KG1 (cell line): Measurements from ENCODE around the gene EXOC6B.

Experiments
- DNase-seq: peaks from one replicate; lab custom pipeline; 2025; lab: John Stamatoyannopoulos, UW

Gene EXOC6B

DNA sequence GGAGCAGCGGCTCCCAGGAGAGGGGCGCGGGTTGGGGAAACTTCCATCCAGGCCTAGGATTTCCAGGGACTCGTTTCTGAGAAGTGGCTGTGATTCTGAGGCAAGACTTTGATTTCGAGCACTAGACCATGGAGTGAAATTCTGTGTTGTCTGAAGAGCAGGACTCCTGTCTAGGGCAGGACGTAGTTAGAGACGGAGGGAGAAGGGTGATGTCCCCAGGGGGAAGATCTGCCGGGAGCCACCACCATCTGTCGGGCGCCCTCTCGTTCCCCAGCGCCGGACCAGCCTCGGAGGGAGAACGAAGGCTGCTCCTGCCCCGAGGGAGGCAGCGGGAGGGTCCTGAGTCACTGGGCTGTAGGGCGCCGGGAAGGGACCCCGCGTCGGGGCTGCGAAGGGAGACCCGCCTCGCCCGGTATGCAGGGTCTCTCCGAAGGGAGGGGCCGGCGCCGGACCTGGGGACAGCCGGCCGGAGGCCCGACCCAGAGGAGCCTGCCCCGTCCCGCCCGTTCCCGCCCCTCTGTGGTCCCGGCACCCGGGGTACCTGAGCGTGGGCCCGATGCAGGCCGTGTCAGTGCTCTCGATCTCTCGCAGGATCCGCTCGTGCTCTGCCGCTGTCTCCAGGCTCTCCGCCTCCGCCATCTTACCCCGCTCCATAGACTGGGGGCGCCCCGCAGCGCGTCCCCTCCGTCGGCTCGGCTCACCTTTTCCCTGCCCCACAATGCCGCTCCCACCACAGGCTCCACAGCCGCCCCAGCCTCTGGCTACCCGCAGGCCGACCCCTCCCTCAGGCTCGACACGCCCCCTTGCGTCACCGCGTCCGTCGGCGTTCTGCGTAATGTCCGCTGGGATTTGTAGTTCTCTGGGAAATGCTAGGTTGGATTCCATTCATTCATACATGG, at the start of gene EXOC6B:
Gene EXOC6B, minus strand, starts transcription at position 777 of the 899 bp plus-strand sequence.
- peak; percentile 58 for DNase-seq

DNA sequence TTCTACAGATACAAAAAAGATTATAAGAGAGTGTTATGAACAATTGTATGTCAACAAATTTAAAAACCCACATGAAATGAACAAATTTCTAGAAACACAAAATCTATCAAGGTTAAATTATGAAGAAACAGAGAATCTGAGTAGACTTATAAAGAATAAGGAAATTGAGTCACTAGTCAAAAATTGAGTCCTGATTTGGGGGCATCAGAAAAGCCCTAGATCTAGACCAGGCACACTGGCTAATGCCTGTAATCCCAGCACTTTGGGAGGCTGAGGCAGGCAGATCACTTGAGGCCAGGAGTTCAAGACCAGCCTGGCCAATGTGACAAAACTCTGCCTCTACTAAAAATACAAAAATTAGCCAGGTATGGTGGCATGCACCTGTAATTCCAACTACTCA, 46.0 kb upstream of the EXOC6B start:
- DNase-seq: no peak

GRCh38 chr2:72871060-72871459, 45.2 kb upstream of the EXOC6B start:
- DNase-seq: no peak

DNA sequence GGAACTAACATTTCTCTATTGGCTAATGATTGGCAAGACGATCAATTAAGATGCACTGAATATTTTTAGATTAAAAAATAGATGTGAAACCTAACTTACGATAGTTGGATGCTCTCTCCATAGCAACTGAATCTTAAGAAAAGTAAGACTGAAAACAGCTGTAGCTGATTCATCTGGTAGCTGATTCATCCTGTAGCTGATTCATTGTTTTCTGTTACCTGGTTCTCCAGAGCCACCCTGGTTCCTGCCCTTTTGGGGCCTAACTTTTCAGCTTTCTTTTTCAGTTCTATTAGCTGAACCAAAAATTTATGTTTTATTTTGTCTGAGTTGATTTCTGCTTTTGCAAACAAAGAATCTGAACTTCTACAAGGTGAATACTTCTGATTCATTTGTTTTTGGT, 38.7 kb upstream of the EXOC6B start:
- no peak for DNase-seq

- no peak for DNase-seq
These were observed 37.2 kb upstream of the EXOC6B start for GRCh38 chr2:72863046-72863445.

GRCh38 chr2:72862239-72862988, 36.6 kb upstream of the EXOC6B start:
- DNase-seq: peak; percentile 30

- peak; percentile 44 for DNase-seq
These were observed 34.0 kb upstream of the EXOC6B start for GRCh38 chr2:72859831-72860262.

GRCh38 chr2:72851333-72851732, 25.5 kb upstream of the EXOC6B start:
- no peak for DNase-seq

GRCh38 chr2:72849138-72849462, 23.3 kb upstream of the EXOC6B start:
- DNase-seq: no peak

DNA sequence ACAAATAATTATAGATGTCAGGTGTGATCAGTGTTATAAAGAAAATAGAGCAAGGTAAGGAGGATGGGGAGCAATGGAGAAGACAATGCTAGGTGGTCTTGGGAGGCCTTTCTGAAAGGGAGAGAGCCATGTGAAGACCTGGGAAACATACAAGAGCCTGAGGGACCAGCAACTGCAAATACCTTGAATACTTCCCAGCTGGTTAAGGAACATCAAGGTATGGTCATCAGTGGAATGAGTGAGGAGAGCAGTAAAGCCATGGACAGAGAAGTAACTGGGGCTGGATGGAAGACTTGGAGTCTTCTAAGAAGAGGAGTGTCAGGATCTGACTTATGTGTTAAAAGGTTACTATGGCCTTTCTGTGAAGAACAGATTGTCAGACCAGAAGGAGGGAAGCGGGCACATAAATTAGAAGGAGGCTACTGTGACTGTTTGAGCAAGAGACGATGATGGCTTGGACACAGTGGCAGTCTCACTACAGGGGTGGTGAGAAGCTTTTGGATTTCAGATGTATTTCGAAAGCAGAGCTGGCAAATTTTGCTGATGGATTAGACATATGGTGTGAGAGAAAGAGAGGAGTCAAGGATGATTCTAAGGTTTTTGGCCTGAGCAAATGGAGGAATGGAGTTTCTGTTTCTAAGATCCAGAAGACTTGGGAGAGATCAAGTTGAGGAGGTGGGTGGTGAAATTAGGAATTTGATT, 22.8 kb upstream of the EXOC6B start:
- no peak for DNase-seq

DNA sequence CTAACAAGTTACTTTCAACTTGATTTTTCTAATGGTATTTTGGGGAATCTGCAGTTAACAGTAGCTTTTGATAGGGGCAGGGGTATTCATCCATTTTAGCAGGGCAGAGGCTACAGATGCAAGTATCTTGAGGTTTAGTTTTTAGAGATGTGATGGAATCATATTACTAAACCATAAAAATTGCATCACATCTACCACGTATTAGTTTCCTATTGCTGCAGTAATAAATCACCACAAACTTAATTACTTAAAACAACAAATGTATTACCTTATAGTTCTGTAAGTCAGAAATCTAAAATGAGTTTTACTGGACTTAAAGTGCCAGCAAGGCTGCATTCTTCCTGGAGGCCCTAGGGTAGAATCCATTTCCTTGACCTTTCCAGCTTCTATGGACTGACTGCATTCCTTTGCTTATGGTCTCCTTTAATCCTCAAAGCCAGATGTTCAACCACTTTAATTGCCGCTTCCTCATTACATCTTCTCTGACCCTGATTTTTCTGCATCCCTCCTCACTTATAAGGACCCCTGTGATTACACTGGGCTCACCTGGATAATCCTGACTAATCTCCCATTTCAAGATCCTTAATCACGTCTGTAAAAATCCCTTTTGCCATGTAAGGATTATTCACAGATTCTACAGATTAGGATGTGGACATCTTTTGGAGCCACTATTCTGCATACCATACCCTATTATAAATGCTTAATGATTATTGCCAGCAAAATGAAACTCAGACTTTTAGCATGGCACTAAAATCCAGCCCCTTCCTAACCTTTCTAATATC, 21.9 kb upstream of the EXOC6B start:
- no peak for DNase-seq

DNA sequence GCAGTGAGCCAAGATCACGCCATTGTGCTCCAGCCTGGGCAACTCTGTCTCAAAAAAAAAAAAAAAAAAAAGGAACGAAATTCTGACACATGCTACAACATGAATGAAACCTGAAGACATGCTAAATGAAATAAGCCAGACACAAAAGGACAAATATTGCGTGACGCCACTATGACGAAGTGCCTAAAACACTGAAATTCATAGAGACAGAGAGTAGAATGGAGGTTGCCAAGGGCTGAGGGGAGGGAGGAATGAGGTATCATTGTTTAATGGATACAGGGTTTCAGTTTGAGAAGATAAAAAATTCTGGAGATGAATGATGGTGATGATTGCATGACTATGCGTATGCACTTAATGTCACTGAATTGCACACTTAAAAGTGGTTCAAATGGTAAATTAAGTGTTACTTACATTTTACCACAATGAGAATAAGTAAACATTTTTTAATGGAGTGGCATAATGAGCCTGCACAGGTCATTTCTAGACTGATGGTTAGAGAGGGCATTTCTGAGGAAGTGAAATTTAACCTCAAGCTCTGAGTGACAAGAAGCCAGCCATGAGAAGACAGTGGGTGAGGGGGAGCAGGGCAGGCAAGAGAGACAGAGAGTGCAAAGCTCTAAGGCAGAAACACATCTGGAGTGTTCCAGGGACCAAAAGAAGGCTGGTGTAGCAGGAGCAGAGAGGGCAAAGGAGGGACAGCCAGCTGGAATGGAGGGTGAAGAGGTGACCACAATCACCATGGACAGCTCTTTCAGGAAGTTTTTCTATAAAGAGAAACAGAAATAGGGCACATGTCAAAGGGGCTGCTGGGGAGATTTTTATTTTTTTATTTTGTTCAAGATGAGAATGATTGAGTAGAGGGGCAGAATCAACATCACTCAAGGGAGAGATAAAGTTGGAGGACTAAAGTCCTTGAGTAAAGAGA, 20.6 kb upstream of the EXOC6B start:
- DNase-seq: no peak

DNA sequence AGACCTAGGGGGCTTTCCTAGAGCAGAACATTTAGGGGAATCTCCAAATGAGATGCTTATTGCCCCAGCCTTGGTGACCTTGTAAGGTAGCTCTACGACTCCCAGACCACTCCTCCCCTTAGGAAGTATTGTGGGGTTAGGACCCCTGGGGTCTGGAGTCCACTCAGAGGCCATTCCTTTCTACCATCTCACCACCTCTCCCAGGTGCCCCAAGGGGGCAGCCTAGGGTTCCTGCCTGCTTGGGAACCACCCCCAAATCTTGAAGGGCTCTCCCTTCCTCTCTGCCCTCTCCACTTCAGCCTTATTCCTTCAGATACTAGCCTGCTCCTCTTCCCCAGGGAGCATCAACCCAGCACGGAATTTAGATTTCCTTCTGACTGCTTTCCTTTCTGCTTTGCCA, 17.5 kb upstream of the EXOC6B start:
- no peak for DNase-seq

GRCh38 chr2:72841462-72842125, 15.8 kb upstream of the EXOC6B start:
- no peak for DNase-seq

GRCh38 chr2:72840066-72840465, 14.2 kb upstream of the EXOC6B start:
- no peak for DNase-seq

- DNase-seq: no peak
These were observed 11.3 kb upstream of the EXOC6B start for GRCh38 chr2:72837171-72837570.

DNA sequence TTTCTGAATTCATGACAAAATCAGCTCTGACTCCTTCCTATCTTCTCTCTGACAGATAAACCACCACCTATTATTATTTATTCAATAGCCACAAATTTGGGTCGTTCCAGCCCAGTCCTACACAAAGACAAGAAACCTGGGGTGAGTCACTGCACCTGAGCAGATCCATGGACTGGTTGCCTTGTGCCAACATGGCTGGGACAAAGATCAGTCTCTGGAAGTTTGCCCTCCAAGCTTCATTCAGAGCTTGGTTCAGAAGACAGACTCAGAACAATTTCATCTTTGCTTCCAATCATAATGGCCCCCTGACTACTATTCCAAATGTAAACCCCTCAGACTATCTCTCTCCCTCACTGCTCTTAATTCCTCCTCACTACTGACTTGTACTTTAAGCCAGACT, 9.6 kb upstream of the EXOC6B start:
- no peak for DNase-seq

DNA sequence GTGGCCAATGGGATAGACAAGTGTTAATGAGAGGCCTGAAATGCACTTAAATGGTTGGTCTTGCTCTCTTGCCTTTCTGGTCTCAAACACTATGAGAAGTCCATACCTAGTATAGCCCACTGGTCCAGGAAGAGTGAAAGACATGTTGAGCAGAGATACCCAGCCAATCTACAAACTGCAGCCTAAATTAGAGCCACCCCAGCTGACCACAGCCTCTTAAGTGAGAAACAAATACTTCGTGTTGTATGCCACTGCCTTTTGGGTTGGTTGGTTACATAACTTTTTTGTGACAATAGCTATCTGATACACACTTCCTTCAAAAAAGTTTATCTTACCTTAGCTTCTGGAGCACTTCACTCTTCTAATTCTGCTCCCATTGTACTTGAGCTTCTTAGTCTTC, 8.8 kb upstream of the EXOC6B start:
- no peak for DNase-seq

- DNase-seq: no peak
These were observed 7.4 kb upstream of the EXOC6B start for GRCh38 chr2:72833084-72833714.

DNA sequence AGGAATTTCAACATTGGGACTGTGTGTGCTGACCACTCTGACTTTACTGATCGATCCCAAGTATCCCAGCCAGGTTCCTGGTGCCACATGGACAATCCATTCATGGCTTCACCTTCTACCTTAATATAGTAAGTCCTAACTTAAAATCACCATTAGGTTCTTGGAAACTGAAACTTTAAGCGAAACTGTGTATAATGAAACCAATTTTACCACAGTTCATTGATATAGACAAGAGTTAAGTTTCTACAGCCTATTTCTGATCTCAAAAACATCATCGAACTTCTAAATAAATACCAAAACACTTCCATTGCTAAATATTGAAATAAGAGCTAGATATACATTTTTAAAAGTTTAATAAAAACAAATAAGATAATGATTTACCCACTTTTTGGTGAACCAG, 4.4 kb upstream of the EXOC6B start:
- no peak for DNase-seq
